Fibroblast of the aortic adventitia (primary cell): ENCODE measurements around the gene IGSF23. TPM values are rescaled to one million over a fixed set of nuclear protein-coding genes. Genes with fewer than 3 reads are reported as not detected.
"Not testable (repeated sequence)": the region's sequence is repeated elsewhere in the genome, so short reads cannot be mapped to it uniquely, and the experiment has no call there.

Experiments
- DNase-seq: peaks from one replicate; pipeline ENCODE4 v3.0.0-alpha.2; 2010; ENCODE audit warnings: low read depth
- H3K4me3 ChIP-seq: 2 replicates; pipeline ENCODE4 v1.5.1; 2011; ENCODE audit warnings: low read depth, mild to moderate bottlenecking, control low read depth, low read length, moderate library complexity
- small RNA-seq: library from RNA; depleted of rRNA; stranded (forward); fragments of <200 nt; gene quantifications from one replicate; pipeline ENCODE3, GENCODE V24; 2012
- total RNA-seq: library from RNA; depleted of rRNA; stranded (reverse); fragments of >200 nt; gene quantifications from 2 replicates; pipeline ENCODE4 v1.2.3, GENCODE V29; 2012; ENCODE audit warnings: low replicate concordance
- TF ChIP-seq, protein P1 (sequence below): IDR thresholded peaks from 2 replicates; pipeline ENCODE4 v1.5.1; 2011; ENCODE audit warnings: mild to moderate bottlenecking, low read length, control low read depth, inconsistent platforms; ENCODE audit not compliant: insufficient read depth

Gene IGSF23
- total RNA-seq, 1 donor: not detected

DNA sequence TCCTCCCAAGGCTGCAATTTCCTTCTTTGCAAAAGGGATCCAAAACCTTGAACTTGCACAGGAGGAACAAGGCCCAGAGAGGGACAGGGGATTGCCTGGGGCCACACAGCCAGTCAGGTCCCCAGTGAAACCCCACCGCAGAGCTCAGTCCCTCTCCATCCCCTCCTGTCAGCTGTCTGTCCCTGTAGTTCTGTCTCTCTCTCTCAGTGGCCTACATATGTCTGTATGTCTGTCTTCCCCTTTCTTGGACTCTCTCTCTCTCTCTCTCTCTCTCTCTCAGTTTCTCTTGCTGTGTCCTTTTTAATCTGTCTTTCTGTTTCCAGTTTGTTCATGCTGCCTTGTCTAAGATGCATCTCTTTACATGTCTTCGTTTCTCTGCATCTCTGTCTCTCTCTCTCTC is 69.4 kb downstream of the IGSF23 start:
- H3K4me3 ChIP-seq: no peak overlapping the region
- TF ChIP-seq, protein P1, sequence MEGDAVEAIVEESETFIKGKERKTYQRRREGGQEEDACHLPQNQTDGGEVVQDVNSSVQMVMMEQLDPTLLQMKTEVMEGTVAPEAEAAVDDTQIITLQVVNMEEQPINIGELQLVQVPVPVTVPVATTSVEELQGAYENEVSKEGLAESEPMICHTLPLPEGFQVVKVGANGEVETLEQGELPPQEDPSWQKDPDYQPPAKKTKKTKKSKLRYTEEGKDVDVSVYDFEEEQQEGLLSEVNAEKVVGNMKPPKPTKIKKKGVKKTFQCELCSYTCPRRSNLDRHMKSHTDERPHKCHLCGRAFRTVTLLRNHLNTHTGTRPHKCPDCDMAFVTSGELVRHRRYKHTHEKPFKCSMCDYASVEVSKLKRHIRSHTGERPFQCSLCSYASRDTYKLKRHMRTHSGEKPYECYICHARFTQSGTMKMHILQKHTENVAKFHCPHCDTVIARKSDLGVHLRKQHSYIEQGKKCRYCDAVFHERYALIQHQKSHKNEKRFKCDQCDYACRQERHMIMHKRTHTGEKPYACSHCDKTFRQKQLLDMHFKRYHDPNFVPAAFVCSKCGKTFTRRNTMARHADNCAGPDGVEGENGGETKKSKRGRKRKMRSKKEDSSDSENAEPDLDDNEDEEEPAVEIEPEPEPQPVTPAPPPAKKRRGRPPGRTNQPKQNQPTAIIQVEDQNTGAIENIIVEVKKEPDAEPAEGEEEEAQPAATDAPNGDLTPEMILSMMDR: no peak
- no peak for DNase-seq

GRCh38 chr19:44683434-44684210 is 70.3 kb downstream of the IGSF23 start:
- TF ChIP-seq, protein P1: no peak
- H3K4me3 ChIP-seq: no peak overlapping the region
- no peak for DNase-seq

DNA sequence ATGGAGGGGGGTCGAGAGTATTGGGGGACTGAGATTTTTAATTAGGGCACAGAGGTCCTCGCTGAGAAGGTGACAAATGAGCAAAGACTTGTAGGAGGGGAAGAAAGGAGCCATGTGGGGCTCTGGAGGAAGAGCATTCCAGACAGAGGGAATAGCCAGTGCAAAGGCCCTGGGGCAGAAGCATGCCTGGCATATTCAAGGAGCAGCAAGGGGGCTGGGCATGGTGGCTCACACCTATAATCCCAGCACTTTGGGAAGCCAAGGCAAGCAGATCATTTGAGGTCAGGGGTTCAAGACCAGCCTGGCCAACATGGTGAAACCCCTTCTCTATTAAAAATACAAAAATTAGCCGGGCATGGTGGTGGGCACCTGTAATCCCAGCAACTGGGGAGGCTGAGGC is 71.0 kb downstream of the IGSF23 start:
- DNase-seq, H3K4me3 ChIP-seq: not testable (repeated sequence)

GRCh38 chr19:44684892-44685863 is 71.8 kb downstream of the IGSF23 start:
- no peak overlapping the region for H3K4me3 ChIP-seq
- TF ChIP-seq, protein P1: no peak
- peak; percentile 94 for DNase-seq

DNA sequence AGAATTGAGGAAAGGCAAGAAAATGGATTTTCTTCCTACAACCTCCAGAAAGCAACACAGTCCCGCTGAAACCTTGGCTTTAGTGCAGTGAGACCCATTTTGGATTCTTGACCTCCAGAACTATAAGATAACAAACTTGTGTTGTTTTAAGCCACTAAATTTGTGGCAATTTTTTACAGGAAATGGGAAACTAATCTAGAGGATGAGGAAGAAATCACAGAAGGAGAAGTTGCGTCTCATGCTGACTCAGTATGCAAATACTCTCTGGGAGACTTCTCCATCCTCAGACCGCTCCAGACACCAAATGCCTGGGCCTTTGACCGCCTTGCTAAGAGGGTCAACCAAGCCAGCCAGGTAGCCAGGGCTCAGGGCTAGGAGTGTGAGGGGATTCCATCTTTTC is 72.5 kb downstream of the IGSF23 start:
- DNase-seq: peak; percentile 54
- TF ChIP-seq, protein P1: no peak
- no peak overlapping the region for H3K4me3 ChIP-seq

Small RNA genes lying within 50 kb of the gene (small RNA-seq; reads per million reads assigned to genes)
- not detected for gene AC243964.1

Other genes with a start within 250 kb of the IGSF23 start
- gene ZNF285, start 212.0 kb upstream of the IGSF23 start, total RNA-seq: 1.6 and 4.1 TPM in 2 replicates
- 13.6 and 23.4 TPM in 2 replicates for gene ZNF229, start 165.1 kb upstream of the IGSF23 start, total RNA-seq
- 8.6 and 34.6 TPM in 2 replicates for gene ZNF180, start 113.0 kb upstream of the IGSF23 start, total RNA-seq
- not detected in 2 replicates for gene CEACAM20, start 83.9 kb upstream of the IGSF23 start, total RNA-seq
- gene PVR, start 30.3 kb downstream of the IGSF23 start, total RNA-seq: 16.7 and 31.5 TPM in 2 replicates
- 1.3 and 2.5 TPM in 2 replicates for gene CEACAM19, start 57.9 kb downstream of the IGSF23 start, total RNA-seq
- not detected in 2 replicates for gene CEACAM16, start 85.6 kb downstream of the IGSF23 start, total RNA-seq
- 3.8 and 13.4 TPM in 2 replicates for gene BCL3, start 135.1 kb downstream of the IGSF23 start, total RNA-seq
- not detected in 2 replicates for gene CBLC, start 164.3 kb downstream of the IGSF23 start, total RNA-seq
- 5.9 and 24.2 TPM in 2 replicates for gene BCAM, start 195.5 kb downstream of the IGSF23 start, total RNA-seq
- 22.1 and 40.3 TPM in 2 replicates for gene NECTIN2, start 232.7 kb downstream of the IGSF23 start, total RNA-seq